GM18951 (cell line): ENCODE data around the gene CRYL1.

Experiments used
- POLR2A ChIP-seq: IDR thresholded peaks from 4 replicates; pipeline ENCODE4 v1.6.1; 2011; ENCODE audit warnings: mild to moderate bottlenecking; ENCODE audit not compliant: insufficient read length, insufficient read depth; ENCODE audit errors: extremely low read depth
- in situ Hi-C: fragments of 300-500 bp; cut with MboI; formaldehyde crosslinking; loops from one replicate; pipeline ENCODE4 v1.12.0; 2022; ENCODE audit warnings: low sequenced_read_pairs, mixed read lengths, inconsistent platforms; ENCODE audit not compliant: unreplicated experiment

CRYL1 gene

DNA sequence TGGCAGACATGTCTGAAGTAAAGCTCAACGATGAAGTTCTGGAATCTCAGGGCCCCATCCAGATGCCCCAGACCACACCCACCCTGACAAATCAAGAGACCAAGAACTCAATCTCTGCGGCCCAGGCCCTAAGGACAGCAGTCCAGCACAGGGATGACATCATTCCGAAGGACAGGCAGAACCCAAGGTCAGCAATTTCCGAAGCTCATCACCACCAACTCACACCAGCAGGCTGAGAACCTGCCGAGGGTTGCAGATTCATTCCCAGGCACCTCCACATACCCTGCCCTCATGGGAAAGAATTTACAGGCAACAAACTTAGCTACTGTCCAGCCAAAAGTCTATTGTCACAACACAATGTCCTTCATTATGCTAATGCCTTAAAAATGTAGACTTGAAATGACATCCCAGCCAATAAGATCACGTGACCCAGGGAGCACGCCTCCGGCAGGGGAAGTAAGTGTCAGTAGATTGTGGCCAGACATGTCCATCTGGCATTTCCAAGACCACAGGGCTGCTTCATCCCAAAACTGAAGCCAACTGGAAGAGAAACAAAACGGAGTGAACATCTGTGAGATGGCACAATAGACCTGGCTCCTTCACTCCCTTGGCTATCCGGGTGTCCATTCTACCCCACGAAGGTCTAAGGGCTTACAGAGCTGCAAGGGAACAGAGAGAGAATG is 98.8 kb downstream of the CRYL1 start:
- no peak for TF ChIP-seq POLR2A
- in situ Hi-C loops, result no loop called here

DNA sequence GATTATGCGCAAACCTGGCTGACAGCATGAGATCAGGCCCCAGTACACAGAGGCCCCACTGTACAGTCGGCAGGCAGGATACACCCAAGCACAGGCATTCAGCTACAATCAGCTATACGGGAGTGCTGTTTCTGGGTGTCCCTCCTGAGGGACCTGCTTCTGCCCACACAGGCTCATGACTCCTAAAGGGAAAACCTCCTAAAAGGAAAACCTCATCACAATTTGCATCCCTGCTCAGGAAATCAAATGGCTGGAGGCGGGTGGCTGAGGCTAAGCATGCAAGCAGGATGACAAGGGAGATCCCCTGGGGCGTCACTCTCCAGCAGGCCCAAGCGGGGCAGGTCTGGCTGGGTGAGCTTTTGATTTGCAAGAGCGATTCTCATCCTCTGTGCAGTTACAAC is 99.8 kb downstream of the CRYL1 start:
- TF ChIP-seq POLR2A, result no peak
- in situ Hi-C loops, result no loop called here

- no peak for TF ChIP-seq POLR2A
- in situ Hi-C loops, result no loop called here
Measured at GRCh38 chr13:20424949-20425348, 100.7 kb downstream of the CRYL1 start.

DNA sequence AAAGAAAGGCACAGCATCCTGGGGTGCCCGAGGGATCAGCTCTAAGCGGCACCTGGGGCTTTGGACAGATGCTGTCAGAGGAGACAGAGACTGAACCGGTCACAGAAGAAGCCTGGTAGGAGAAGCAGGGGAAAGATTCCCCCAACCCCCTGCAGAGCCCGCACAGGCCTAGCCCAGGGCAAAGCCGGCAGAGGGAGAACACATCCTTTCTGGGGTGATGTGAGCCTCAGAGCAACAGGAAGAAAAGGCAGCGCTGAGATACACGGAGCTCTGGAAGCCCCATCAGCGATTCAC is 101.2 kb downstream of the CRYL1 start:
- TF ChIP-seq POLR2A, result no peak
- in situ Hi-C loops, result no loop called here

GRCh38 chr13:20422362-20422761 is 103.3 kb downstream of the CRYL1 start:
- TF ChIP-seq POLR2A, result no peak
- in situ Hi-C loops, result no loop called here

- no peak for TF ChIP-seq POLR2A
- in situ Hi-C loops, result no loop called here
Measured at GRCh38 chr13:20420938-20421337, 104.7 kb downstream of the CRYL1 start.

DNA sequence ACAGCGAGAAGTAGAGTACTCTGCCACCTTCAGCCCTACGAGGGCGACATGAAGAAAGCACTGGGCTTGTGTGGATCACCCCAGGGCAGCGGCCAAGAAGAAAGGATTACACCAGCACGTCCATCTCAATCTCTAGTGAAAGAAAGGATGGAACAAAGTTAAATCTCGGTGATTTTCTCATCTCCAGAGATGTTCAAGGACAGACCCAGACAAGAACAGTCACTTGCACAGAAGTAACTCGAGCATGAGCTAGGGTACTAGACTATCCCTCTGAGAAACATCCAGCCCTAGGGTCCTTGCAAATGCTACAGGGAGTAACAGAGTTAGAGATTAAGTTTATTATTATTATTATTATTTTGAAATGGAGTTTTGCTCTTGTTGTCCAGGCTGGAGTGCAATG is 106.7 kb downstream of the CRYL1 start:
- no peak for TF ChIP-seq POLR2A
- in situ Hi-C loops, result no loop called here

GRCh38 chr13:20416223-20416745 is 109.4 kb downstream of the CRYL1 start:
- in situ Hi-C loops, result no loop called here
- TF ChIP-seq POLR2A, result no peak

DNA sequence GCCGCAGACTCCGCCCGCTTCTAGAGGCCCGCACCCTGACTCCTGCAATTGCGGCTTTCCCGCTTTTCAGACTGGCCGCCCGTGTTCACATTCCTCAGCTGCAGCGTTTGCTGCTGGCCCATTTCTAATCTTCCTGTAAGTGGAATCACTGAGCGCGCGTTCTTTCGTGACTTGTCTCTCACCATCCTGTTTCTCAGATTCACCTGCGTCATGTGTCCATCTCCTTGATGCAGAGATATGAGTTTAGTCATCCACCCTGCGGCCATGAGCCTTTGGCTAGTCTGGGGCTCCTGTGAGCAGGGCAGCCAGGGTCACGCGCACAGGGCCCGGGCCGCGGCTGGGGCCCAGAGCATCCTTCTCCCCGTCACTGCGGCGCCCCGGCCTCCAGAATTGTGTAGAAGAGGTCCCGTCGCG is 110.0 kb downstream of the CRYL1 start:
- in situ Hi-C loops, result no loop called here
- no peak for TF ChIP-seq POLR2A

- TF ChIP-seq POLR2A, result no peak
- in situ Hi-C loops, result no loop called here
Measured at GRCh38 chr13:20415306-20415679, 110.4 kb downstream of the CRYL1 start.

GRCh38 chr13:20414546-20415305 is 110.9 kb downstream of the CRYL1 start:
- in situ Hi-C loops, result no loop called here
- TF ChIP-seq POLR2A, result no peak

GRCh38 chr13:20412691-20413355 is 112.8 kb downstream of the CRYL1 start:
- in situ Hi-C loops, result no loop called here
- no peak for TF ChIP-seq POLR2A

- TF ChIP-seq POLR2A, result no peak
- in situ Hi-C loops, result no loop called here
Measured at GRCh38 chr13:20411638-20412342, 113.9 kb downstream of the CRYL1 start.
